CD8-positive, alpha-beta memory T cell (primary cell): ENCODE results near the gene PCGF1. TPM values are rescaled to one million over a fixed set of nuclear protein-coding genes. Genes with fewer than 3 reads are reported as not detected.
A peak's percentile ranks its signal among the peaks of the same experiment; 100 is the strongest.
"Not testable (repeated sequence)": the region's sequence is repeated elsewhere in the genome, so short reads cannot be mapped to it uniquely, and the experiment has no call there.

ENCODE experiments used
- CTCF ChIA-PET: fragments of 350-600 bp; sonication (Branson Sonifier 250); formaldehyde crosslinking; loops from one replicate; lab custom pipeline; 2021; ENCODE audit warnings: antibody characterized with exemption; lab: Charles Lee
- POLR2A ChIA-PET: fragments of 350-600 bp; sonication (Branson Sonifier 250); formaldehyde crosslinking; loops from one replicate; lab custom pipeline; 2021; ENCODE audit warnings: antibody characterized with exemption; lab: Charles Lee
- DNase-seq, 5 donors: peaks; one replicate each; pipeline versions ENCODE4 v3.0.0 to v3.0.0-alpha.2; 2020 to 2022; ENCODE audit warnings: mixed read lengths in 1 of 5
- H3K27ac ChIP-seq: one replicate; pipeline ENCODE4 v1.7.0; 2013; ENCODE audit warnings: low read depth, mild to moderate bottlenecking, low read length, moderate library complexity
- H3K27me3 ChIP-seq: 2 replicates; pipeline ENCODE4 v1.7.0; 2013; ENCODE audit warnings: low read length, mild to moderate bottlenecking; ENCODE audit not compliant: insufficient read depth, poor library complexity, severe bottlenecking
- H3K36me3 ChIP-seq: 2 replicates; pipeline ENCODE4 v1.7.0; 2013; ENCODE audit warnings: mild to moderate bottlenecking, low read length, moderate library complexity; ENCODE audit not compliant: insufficient read depth
- H3K4me1 ChIP-seq: 2 replicates; pipeline ENCODE4 v1.7.0; 2013; ENCODE audit warnings: mild to moderate bottlenecking, low read length, moderate library complexity; ENCODE audit not compliant: insufficient read depth
- H3K4me3 ChIP-seq: 2 replicates; pipeline ENCODE4 v1.7.0; 2013; ENCODE audit warnings: mild to moderate bottlenecking, low read length
- H3K9me3 ChIP-seq: 2 replicates; pipeline ENCODE4 v1.7.0; 2013; ENCODE audit warnings: mild to moderate bottlenecking, low read length
- H3K27ac Mint-ChIP-seq, 8 donors: one replicate each; pipeline ENCODE4 v1.8.0; 2020 to 2021; ENCODE audit warnings: mixed read lengths in 8 of 8, mild to moderate bottlenecking in 6 of 8, inconsistent platforms in 3 of 8, moderate library complexity in 3 of 8
- H3K27me3 Mint-ChIP-seq, 2 donors: one replicate each; pipeline ENCODE4 v1.8.0; 2020 to 2021; ENCODE audit warnings: mixed read lengths in 2 of 2, mild to moderate bottlenecking in 1 of 2, moderate library complexity in 1 of 2
- H3K36me3 Mint-ChIP-seq, 3 donors: one replicate each; pipeline ENCODE4 v1.8.0; 2020 to 2021; ENCODE audit warnings: mixed read lengths in 3 of 3, inconsistent platforms in 1 of 3, mild to moderate bottlenecking in 1 of 3
- H3K4me1 Mint-ChIP-seq, 3 donors: one replicate each; pipeline ENCODE4 v1.8.0; 2020 to 2021; ENCODE audit warnings: mixed read lengths in 3 of 3, inconsistent platforms in 1 of 3, mild to moderate bottlenecking in 1 of 3
- H3K4me3 Mint-ChIP-seq, 7 donors: one replicate each; pipeline ENCODE4 v1.8.0; 2020 to 2021; ENCODE audit warnings: mixed read lengths in 7 of 7, mild to moderate bottlenecking in 6 of 7, moderate library complexity in 4 of 7, inconsistent platforms in 2 of 7
- H3K9me3 Mint-ChIP-seq, 5 donors: one replicate each; pipeline ENCODE4 v1.8.0; 2020 to 2022; ENCODE audit warnings: mixed read lengths in 5 of 5, mild to moderate bottlenecking in 3 of 5, moderate library complexity in 2 of 5, inconsistent platforms in 1 of 5
- polyA plus RNA-seq: library from polyadenylated mRNA; unstranded; fragments of 300-500 nt; fragmentation: Illumina TruSeq; gene quantifications from one replicate; pipeline ENCODE4 v1.2.3, GENCODE V29; 2021
- total RNA-seq, 2 experiments: library from RNA; stranded (reverse); gene quantifications; one replicate each; pipeline ENCODE4 v1.2.3, GENCODE V29; 2021

The PCGF1 gene
- total and polyA plus RNA-seq, 3 experiments from 2014 or later = 17.2 to 38.7 (median 29.6) TPM

- CTCF ChIA-PET = interaction anchor here (0.7 to 4.7 kb wide), 4 partner anchors 11 to 62 kb away, joined by 3 to 49 read pairs (median 7); partner anchors contain the start of genes CCDC142, TTC31 and WBP1
These were observed 36.0 kb downstream of the PCGF1 start for GRCh38 chr2:74471332-74472065.

GRCh38 chr2:74470742-74471141 lies 36.8 kb downstream of the PCGF1 start:
- not testable (repeated sequence) for H3K27ac ChIP-seq, H3K9me3 ChIP-seq, H3K36me3 ChIP-seq, DNase-seq, H3K27me3 ChIP-seq, H3K4me3 ChIP-seq, H3K27me3 Mint-ChIP-seq, H3K9me3 Mint-ChIP-seq
- Mint-ChIP-seq H3K4me1 (peaks cover 25 to 32% (median 30%) of the 10 kb centered on the region in 3 donors), H3K27ac (peak overlapping the region; percentile 26 to 92 (median 85)), H3K36me3 (peaks cover 0 to 27% (median 8%) of the 10 kb centered on the region in 3 donors), H3K4me3 (peak overlapping the region; percentile 46 to 89 (median 58))
- peaks cover 22% of the 10 kb centered on the region for H3K4me1 ChIP-seq
- ChIA-PET POLR2A (interaction anchor here (1.2 to 3.4 kb wide), 3 partner anchors 12 to 16 kb away, joined by 4 to 56 read pairs (median 54); partner anchors contain the start of genes CCDC142, INO80B, TTC31 and WBP1), CTCF (interaction anchor here (0.7 to 4.7 kb wide), 2 partner anchors 12 to 61 kb away, joined by 3 to 49 read pairs; partner anchors contain the start of genes CCDC142 and TTC31)

More at GRCh38 chr2:74471332-74472065, 36.0 kb downstream of the PCGF1 start:
- no peaks in the 10 kb centered on the region for H3K9me3 ChIP-seq
- DNase-seq = no peak
- H3K27me3 Mint-ChIP-seq = peaks cover 0 to 5% of the 10 kb centered on the region in 2 donors
- peak overlapping the region; percentile 93 to 98 (median 96) for H3K4me3 Mint-ChIP-seq
- peak overlapping the region; percentile 83 for H3K27ac ChIP-seq
- H3K9me3 Mint-ChIP-seq = no peaks in the 10 kb centered on the region
- POLR2A ChIA-PET = interaction anchor here (0.6 to 3.4 kb wide), 7 partner anchors 11 to 105 kb away, joined by 3 to 56 read pairs (median 4); partner anchors contain the start of genes C2orf81, CCDC142, INO80B and TTC31
- H3K27ac Mint-ChIP-seq = peak overlapping the region; percentile 97 to 100 (median 99)
- H3K27me3 ChIP-seq = no peaks in the 10 kb centered on the region
- peaks cover 22% of the 10 kb centered on the region for H3K4me1 ChIP-seq
- peaks cover 0 to 27% (median 8%) of the 10 kb centered on the region in 3 donors for H3K36me3 Mint-ChIP-seq
- peaks cover 5% of the 10 kb centered on the region for H3K36me3 ChIP-seq
- peaks cover 21 to 27% (median 25%) of the 10 kb centered on the region in 3 donors for H3K4me1 Mint-ChIP-seq
- peak overlapping the region; percentile 95 for H3K4me3 ChIP-seq

DNA sequence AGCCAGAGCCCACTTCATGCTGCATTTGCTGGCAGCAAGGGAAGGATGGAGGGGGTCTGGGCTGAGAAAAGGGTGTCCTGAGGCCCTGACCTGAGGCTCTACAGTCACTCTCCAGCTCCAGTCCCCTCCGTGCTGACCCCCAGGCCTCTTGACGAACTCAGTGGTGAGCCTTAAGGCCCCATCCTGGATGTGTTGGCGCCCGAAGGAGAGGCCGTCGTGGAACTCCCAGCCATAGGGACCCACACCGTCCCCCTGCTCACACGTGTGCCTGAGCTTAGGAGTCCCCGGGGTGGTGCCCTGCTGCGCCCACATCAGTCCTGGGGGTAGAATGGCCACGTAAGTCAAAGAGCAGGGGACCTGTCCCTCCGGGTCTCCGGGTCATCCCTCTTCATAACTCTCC lies 43.1 kb downstream of the PCGF1 start:
- peak overlapping the region; percentile 53 to 99 (median 76) for H3K27ac Mint-ChIP-seq
- POLR2A ChIA-PET = interaction anchor here (0.8 to 1.6 kb wide), 2 partner anchors 15 to 17 kb away, joined by 3 to 9 read pairs; no protein-coding TSS in a partner anchor
- peak overlapping the region; percentile 79 to 99 (median 98) for H3K4me3 Mint-ChIP-seq
- H3K4me1 Mint-ChIP-seq = peaks cover 18 to 41% (median 33%) of the 10 kb centered on the region in 3 donors
- peaks cover 0 to 26% (median 0%) of the 10 kb centered on the region in 3 donors for H3K36me3 Mint-ChIP-seq
- H3K4me3 ChIP-seq = peak overlapping the region; percentile 80
- H3K4me1 ChIP-seq = peaks cover 10% of the 10 kb centered on the region
- CTCF ChIA-PET = interaction anchor here (1.2 to 2.8 kb wide), 2 partner anchors 9 to 18 kb away, joined by 3 to 12 read pairs; partner anchors contain the start of genes CCDC142, INO80B and TTC31
- H3K9me3 ChIP-seq = no peaks in the 10 kb centered on the region
- no peaks in the 10 kb centered on the region for H3K9me3 Mint-ChIP-seq
- peaks cover 0 to 2% of the 10 kb centered on the region in 2 donors for H3K27me3 Mint-ChIP-seq
- H3K27ac ChIP-seq = peak overlapping the region; percentile 82
- no peak for DNase-seq
- peaks cover 4% of the 10 kb centered on the region for H3K36me3 ChIP-seq
- H3K27me3 ChIP-seq = no peaks in the 10 kb centered on the region

DNA sequence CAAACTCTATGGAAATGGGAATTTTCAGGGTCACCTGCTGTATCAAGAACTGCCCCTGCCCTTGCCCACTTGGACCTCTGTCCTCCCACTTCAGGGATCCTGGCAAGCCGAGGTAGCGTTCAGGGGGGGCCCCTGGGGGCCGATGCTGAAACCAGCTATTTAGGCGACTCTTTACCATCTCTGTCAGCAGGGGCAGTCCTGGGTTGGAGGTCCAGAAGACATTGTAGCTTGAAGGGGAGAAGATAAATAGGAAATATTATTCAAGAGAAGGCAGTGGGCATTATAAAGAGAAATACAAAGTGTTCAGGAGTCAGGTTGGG lies 44.7 kb downstream of the PCGF1 start:
- POLR2A ChIA-PET = no interaction called here
- CTCF ChIA-PET = interaction anchor here (0.8 to 1.6 kb wide), 2 partner anchors 10 to 19 kb away, joined by 3 to 7 read pairs; partner anchors contain the start of gene MRPL53
- peaks cover 30 to 53% (median 45%) of the 10 kb centered on the region in 3 donors for H3K4me1 Mint-ChIP-seq

DNA sequence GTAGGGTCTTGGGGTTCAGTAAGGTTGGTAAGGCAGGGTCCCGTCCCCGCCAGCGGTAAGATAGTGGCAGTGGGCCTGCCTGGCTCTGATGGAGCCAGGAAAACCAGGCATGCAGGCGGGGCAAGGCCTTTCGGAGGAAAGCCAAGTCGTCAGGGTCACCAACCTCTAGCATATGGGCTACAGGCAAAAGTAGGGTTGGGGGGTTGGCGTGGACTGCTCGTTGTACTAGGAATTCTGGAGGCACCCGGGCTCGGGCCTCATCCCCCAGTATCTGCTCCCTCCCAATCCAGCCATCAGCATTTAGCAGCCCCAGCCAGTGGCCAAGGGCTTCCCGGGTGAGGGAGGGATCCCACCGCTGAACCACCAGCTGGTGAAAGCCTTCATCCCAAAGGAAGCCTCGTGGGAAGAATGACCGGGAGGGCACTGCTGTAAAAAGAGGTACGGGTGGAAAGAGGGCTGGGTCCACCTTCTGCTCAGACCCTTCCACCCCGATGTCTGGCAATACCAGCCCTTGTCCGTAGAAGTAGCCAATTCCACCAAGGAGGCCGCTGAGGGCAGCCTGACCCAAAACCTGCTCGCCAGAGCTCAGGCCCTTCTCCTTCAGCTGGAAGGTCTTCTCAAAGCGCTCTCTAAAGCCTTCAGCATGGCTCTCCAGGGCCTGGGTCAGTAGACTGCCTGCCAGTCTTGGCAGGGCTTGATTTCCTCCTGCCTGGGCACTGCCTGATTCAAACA lies 45.3 kb downstream of the PCGF1 start:
- Mint-ChIP-seq H3K4me1 (peaks cover 33 to 54% (median 46%) of the 10 kb centered on the region in 3 donors), H3K9me3 (no peaks in the 10 kb centered on the region), H3K27ac (peak overlapping the region in 3 of 8 donors; percentile 72 to 99 (median 77)), H3K36me3 (peaks cover 0 to 40% (median 0%) of the 10 kb centered on the region in 3 donors), H3K27me3 (peaks cover 0 to 2% of the 10 kb centered on the region in 2 donors), H3K4me3 (peak overlapping the region in 2 of 7 donors; percentile 44 to 99)
- Histone ChIP-seq H3K4me1 (peaks cover 18% of the 10 kb centered on the region), H3K27me3 (no peaks in the 10 kb centered on the region), H3K4me3 (no peak overlapping the region), H3K9me3 (no peaks in the 10 kb centered on the region), H3K36me3 (peaks cover 4% of the 10 kb centered on the region), H3K27ac (no peak overlapping the region)
- DNase-seq = no peak
- CTCF ChIA-PET = interaction anchor here (0.8 to 1.6 kb wide), 3 partner anchors 11 to 19 kb away, joined by 3 to 7 read pairs (median 4); partner anchors contain the start of gene MRPL53
- POLR2A ChIA-PET = interaction anchor here (0.5 kb wide), 1 partner anchor 19 kb away, joined by 3 read pairs; no protein-coding TSS in a partner anchor

More for the DNA sequence above, 44.7 kb downstream of the PCGF1 start:
- Histone ChIP-seq H3K4me3 (no peak overlapping the region), H3K9me3 (no peaks in the 10 kb centered on the region), H3K4me1 (peaks cover 18% of the 10 kb centered on the region), H3K27ac (no peak overlapping the region), H3K36me3 (peaks cover 4% of the 10 kb centered on the region), H3K27me3 (no peaks in the 10 kb centered on the region)
- H3K9me3 Mint-ChIP-seq = no peaks in the 10 kb centered on the region
- H3K27ac Mint-ChIP-seq = peak overlapping the region in 5 of 8 donors; percentile 48 to 99 (median 72)
- peaks cover 0 to 36% (median 0%) of the 10 kb centered on the region in 3 donors for H3K36me3 Mint-ChIP-seq
- peaks cover 0 to 2% of the 10 kb centered on the region in 2 donors for H3K27me3 Mint-ChIP-seq
- peak overlapping the region; percentile 53 to 99 (median 73) for H3K4me3 Mint-ChIP-seq
- DNase-seq = no peak

DNA sequence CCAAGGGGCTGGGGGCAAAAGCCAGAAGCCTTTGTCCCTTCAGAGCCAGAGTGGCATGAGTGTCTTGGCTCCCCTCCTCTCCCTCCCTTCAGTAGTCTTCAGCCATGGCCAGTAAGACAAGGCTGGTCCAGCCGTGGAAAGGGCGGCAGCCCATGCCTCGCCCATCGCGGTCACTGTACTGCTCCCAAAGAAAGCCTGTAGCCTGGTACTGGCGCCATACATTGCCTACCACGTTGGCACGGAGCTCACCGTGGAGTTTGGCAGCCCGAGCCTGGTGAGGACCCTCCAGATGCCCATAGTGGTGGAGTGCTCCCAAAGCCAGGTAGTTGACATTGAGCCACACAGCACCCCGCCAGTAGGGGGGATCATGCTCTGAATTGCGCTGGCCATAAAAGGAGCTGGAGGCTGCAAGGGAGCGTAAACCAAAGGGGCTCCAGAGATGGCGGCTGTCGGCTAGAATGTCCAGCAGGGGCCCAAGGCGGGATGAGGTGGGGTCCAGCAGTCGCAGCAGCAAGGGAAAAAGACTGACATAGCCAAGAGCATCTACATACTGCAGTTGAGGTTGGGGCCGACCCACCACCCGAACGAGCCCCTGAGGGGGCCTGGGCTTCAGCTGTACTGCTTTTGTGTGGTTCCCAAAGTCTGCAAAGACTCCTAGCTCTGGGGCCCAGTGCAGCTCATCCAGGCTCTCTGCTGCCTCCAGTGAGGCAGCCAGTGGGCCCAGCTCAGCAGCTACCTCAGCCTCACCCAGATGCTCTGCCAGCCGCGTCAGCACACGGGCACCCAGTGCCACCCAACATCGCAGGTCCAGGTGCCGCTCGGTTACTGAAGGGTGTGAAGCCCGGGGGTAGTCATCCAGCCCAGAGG lies 46.1 kb downstream of the PCGF1 start:
- Mint-ChIP-seq H3K27ac (peak overlapping the region in 3 of 8 donors; percentile 15 to 40 (median 24)), H3K4me1 (peaks cover 41 to 62% (median 54%) of the 10 kb centered on the region in 3 donors), H3K36me3 (peaks cover 0 to 41% (median 0%) of the 10 kb centered on the region in 3 donors), H3K4me3 (peak overlapping the region in 4 of 7 donors; percentile 8 to 73 (median 36)), H3K9me3 (no peaks in the 10 kb centered on the region), H3K27me3 (peaks cover 0 to 2% of the 10 kb centered on the region in 2 donors)
- Histone ChIP-seq H3K36me3 (peaks cover 4% of the 10 kb centered on the region), H3K4me1 (peaks cover 25% of the 10 kb centered on the region), H3K4me3 (no peak overlapping the region), H3K27me3 (no peaks in the 10 kb centered on the region), H3K27ac (no peak overlapping the region), H3K9me3 (no peaks in the 10 kb centered on the region)
- no peak for DNase-seq
- ChIA-PET CTCF (interaction anchor here (1.0 to 1.6 kb wide), 2 partner anchors 13 to 20 kb away, joined by 4 to 7 read pairs; no protein-coding TSS in a partner anchor), POLR2A (interaction anchor here (0.5 to 0.6 kb wide), 2 partner anchors 18 to 29 kb away, joined by 3 to 7 read pairs; no protein-coding TSS in a partner anchor)
